T47D (cell line): ENCODE measurements around the gene TMEM72.

Experiments used
- DNase-seq, 2 experiments: peaks; one replicate each; pipeline versions ENCODE4 v3.0.0 to v3.0.0-alpha.2; 2011 to 2012; ENCODE audit warnings: low read depth in 1 of 2, low spot score in 1 of 2
- JUND ChIP-seq: IDR thresholded peaks from 2 replicates; pipeline ENCODE4 v1.6.1; 2012; ENCODE audit warnings: low read depth
- in situ Hi-C: cut with HindIII; loops from 2 replicates; pipeline ENCODE4 v1.10.0; 2016; ENCODE audit warnings: low sequenced_read_pairs, low pct_unique_long_range_greater_than_20kb

TMEM72 gene

GRCh38 chr10:44958898-44959246 lies 47.7 kb downstream of the TMEM72 start:
- in situ Hi-C loops: no loop called here
- DNase-seq: no peak
- no peak for TF ChIP-seq JUND

GRCh38 chr10:44959247-44960087 lies 48.3 kb downstream of the TMEM72 start, which contains the start of gene RASSF4:
TSS of gene RASSF4 (plus strand) at chr10:44959802. CDS start at chr10:44970203, 10,401 bp downstream.
- peak; percentile 93 to 96 for DNase-seq
- no peak for TF ChIP-seq JUND
- in situ Hi-C loops: no loop called here

GRCh38 chr10:44960088-44960460 lies 48.9 kb downstream of the TMEM72 start:
- DNase-seq: no peak
- TF ChIP-seq JUND: no peak
- in situ Hi-C loops: no loop called here

GRCh38 chr10:44960482-44961229 lies 49.5 kb downstream of the TMEM72 start:
- in situ Hi-C loops: no loop called here
- DNase-seq: no peak
- no peak for TF ChIP-seq JUND

- no peak for TF ChIP-seq JUND
- in situ Hi-C loops: no loop called here
- no peak for DNase-seq
These were observed 50.1 kb downstream of the TMEM72 start for GRCh38 chr10:44961230-44961571.

GRCh38 chr10:44961931-44962750 lies 51.0 kb downstream of the TMEM72 start:
- no peak for DNase-seq
- in situ Hi-C loops: no loop called here
- TF ChIP-seq JUND: no peak

GRCh38 chr10:44962870-44963738 lies 52.0 kb downstream of the TMEM72 start:
- in situ Hi-C loops: no loop called here
- TF ChIP-seq JUND: no peak
- no peak for DNase-seq

DNA sequence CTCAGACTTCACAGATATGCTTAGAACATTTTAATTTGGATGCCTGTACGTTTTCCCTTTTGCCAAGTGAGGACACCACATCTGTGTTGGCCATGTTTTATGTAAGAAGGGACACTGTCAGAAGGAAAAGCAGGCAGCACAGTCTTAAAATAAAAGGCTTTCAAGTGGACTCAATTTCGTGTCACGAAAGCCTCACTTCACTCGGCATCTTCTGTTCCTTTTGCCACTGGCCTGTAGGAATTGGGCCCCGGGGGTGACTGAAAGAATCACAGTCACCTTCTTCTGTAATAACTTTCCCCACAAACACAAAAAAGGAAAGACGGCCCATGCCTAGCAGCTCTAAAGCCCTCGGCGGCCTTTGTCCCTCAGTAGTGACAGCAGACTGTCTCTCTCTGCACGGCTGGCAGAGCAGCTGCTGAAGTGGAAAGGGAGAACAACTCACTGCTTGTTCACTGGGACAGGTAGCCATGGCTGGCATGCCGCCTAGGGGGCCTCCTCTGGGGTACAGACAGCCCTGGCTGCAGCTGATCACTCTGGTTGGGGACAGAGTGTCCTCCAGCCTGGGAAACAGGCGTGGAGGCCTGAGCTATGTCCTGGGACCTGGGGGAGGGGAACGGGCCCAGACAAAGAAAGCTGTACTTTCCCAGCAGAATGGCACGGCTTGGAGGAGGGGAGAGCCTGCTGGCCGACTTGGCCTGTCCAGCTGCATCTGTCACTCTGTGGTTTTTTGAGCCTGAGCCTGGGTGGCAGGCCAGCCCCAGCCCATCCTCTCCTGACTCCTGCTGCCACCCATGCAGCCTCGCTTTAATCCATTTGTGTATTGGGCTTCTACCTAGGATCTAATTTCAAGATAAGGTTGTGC lies 52.9 kb downstream of the TMEM72 start:
- TF ChIP-seq JUND: no peak
- in situ Hi-C loops: no loop called here
- no peak for DNase-seq

GRCh38 chr10:44965104-44965503 lies 54.0 kb downstream of the TMEM72 start:
- no peak for TF ChIP-seq JUND
- no peak for DNase-seq
- in situ Hi-C loops: no loop called here

DNA sequence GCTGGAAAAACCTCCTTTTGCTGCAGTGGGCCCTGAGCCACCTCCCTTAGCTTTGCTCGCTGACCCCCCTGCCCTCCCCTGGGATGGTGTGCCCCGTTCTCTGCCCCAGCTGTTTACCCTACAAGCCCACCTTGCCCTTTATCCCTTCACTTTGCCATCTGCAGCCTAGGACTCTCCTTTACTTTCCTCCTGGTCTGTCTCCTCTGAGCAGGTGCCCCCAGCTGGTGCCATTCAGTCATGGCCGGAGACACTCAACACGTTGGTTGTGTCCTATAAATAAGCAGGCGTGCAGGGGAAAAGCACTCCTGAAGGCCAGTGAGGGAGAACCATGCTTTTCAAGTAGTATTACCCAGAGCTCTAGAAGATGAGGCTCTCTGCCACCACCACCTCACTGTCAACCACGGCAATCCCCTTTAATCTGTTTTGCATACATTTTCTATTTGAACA lies 54.5 kb downstream of the TMEM72 start:
- TF ChIP-seq JUND: no peak
- no peak for DNase-seq
- in situ Hi-C loops: no loop called here
